Adrenal gland (tissue), 12 donors: Measurements from ENCODE around the gene NDUFAF5. TPM values are rescaled to one million over a fixed set of nuclear protein-coding genes. Genes with fewer than 3 reads are reported as not detected.
A peak's percentile ranks its signal among the peaks of the same experiment; 100 is the strongest.

ENCODE experiments used
- DNase-seq, 7 donors: peaks; one replicate each; pipeline ENCODE4 v3.0.0-alpha.2; 2019 to 2020
- H3K27ac ChIP-seq, 5 donors: fragments of 200-600 bp; sonication (generic) in 4 of 5; 1 replicate in 3 of 5; 2 replicates in 2 of 5; pipeline versions ENCODE4 v1.5.1 to v1.8.0; 2016 to 2020; ENCODE audit warnings: mild to moderate bottlenecking in 1 of 5
- H3K27me3 ChIP-seq: fragments of 200-600 bp; 2 replicates; pipeline ENCODE4 v1.8.0; 2021
- H3K36me3 ChIP-seq, 2 donors: fragments of 200-600 bp; replicated peaks in 1 of 2; 1 replicate in 1 of 2; 2 replicates in 1 of 2; pipeline versions ENCODE4 v1.5.1 to v1.8.0; 2018 to 2022
- H3K4me1 ChIP-seq, 2 donors: fragments of 200-600 bp; replicated peaks in 1 of 2; 1 replicate in 1 of 2; 2 replicates in 1 of 2; pipeline versions ENCODE4 v1.5.1 to v1.8.0; 2018 to 2021
- H3K4me3 ChIP-seq, 4 donors: fragments of 200-600 bp; sonication (generic) in 3 of 4; one replicate each; pipeline ENCODE4 v1.5.1; 2016 to 2018
- H3K9me3 ChIP-seq, 3 donors: fragments of 200-600 bp; sonication (generic) in 1 of 3; replicated peaks in 1 of 3; 1 replicate in 2 of 3; 2 replicates in 1 of 3; pipeline versions ENCODE4 v1.5.1 to v1.8.0; 2016 to 2021
- CTCF ChIP-seq, 6 experiments: fragments of 450-650 bp in 4 of 6; fragments of 200-600 bp in 2 of 6; sonication (generic) in 1 of 6; IDR thresholded peaks; 1 replicate in 5 of 6; 2 replicates in 1 of 6; pipeline versions ENCODE4 v1.5.1 to v1.8.0; 2016 to 2021; ENCODE audit warnings: antibody characterized with exemption in 6 of 6, mild to moderate bottlenecking in 2 of 6, moderate library complexity in 1 of 6
- POLR2A ChIP-seq, 2 donors: fragments of 450-650 bp; IDR thresholded peaks; one replicate each; pipeline ENCODE4 v1.6.1; 2017; ENCODE audit warnings: antibody characterized with exemption in 2 of 2, mild to moderate bottlenecking in 2 of 2, moderate library complexity in 1 of 2
- WGBS, 4 donors: extraction: QIAGEN DNeasy Blood & Tissue Kit in 2 of 4; methylation state at CpG; one replicate each; pipeline versions ENCODE4 v1.1.5 to v1.1.7; 2013 to 2017; 5-methylcytosine and 5-hydroxymethylcytosine counted together
- intact Hi-C, 2 donors: fragments of 100-400 bp; cut with DNase I; formaldehyde crosslinking; loops; one replicate each; pipeline versions ENCODE4 v1.14.1 to v1.15.0; 2022 to 2023
- polyA plus RNA-seq, 3 donors: library from polyadenylated mRNA; stranded (reverse); fragments of 200-250 nt in 2 of 3; fragments of 350-450 nt in 1 of 3; fragmentation: Illumina TruSeq in 1 of 3; extraction: RNeasy Lipid Tissue Mini Kit (QIAGEN cat#74804) in 1 of 3; gene quantifications; one replicate each; pipeline ENCODE4 v1.2.3, GENCODE V29; 2013 to 2014
- total RNA-seq, 9 donors: library from RNA; depleted of rRNA in 4 of 9; stranded (reverse); fragments of >200 nt in 4 of 9; fragments of 120-200 nt in 1 of 9; fragmentation: NEBNext Ultra II Directional in 1 of 9; extraction: Animal tissue kit (Norgen Biotek cat#: 25700) in 1 of 9; gene quantifications; one replicate each; pipeline versions ENCODE4 v1.1.0 to v1.2.4, GENCODE V29; 2013 to 2023
- donor health status: healthy with polysubstance abuse.
- donor health status: Bipolar disorder and iron deficiency.
- donor health status: DM: yes; HTN: yes; CAD: no.
- donor health status: DM: no; HTN: no; CAD: no.
- donor health status: DM: no; HTN: no; CAD: no.
- donor health status: DM: yes; HTN: yes; CAD: no.

Gene NDUFAF5
- total and polyA plus RNA-seq, 12 donors = 6.3 to 54.1 (median 22.9) TPM

GRCh38 chr20:13865156-13865555, 80.3 kb downstream of the NDUFAF5 start:
- no peak overlapping the region for H3K4me3 ChIP-seq
- H3K27ac ChIP-seq = no peak overlapping the region
- 86 to 95% (median 89%) methylated on average over 2 of the region's 2 CpGs for WGBS, 4 donors
- no peaks in the 10 kb centered on the region for H3K9me3 ChIP-seq
- no peaks in the 10 kb centered on the region for H3K36me3 ChIP-seq
- no peak for DNase-seq
- intact Hi-C loops = no loop called here
- TF ChIP-seq CTCF (IDR thresholded peaks at IDR 0.05) = no peak
- TF ChIP-seq POLR2A (IDR thresholded peaks at IDR 0.05) = no peak
- no peaks in the 10 kb centered on the region for H3K27me3 ChIP-seq
- H3K4me1 ChIP-seq = peaks cover 5 to 14% of the 10 kb centered on the region in 2 donors

GRCh38 chr20:13865791-13866351, 81.0 kb downstream of the NDUFAF5 start:
- intact Hi-C loops = no loop called here

DNA sequence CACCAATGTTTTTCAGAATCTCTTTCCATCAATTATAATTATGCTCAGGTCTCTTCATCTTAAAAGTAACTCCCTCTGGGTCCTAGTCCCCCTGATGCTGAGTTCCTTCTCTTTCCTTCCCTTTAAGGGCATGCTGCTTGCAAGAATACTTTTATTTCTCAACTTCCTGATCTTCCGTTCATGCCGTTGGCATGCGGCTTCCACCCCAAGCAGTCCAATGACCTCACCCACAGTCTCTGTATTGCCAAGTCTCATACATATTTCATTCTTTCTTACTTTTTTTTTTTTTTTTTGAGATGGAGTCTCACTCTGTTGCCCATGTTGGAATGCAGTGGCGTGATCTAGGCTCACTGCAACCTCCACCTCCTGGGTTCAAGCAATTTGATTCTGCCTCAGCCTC, 83.5 kb downstream of the NDUFAF5 start:
- DNase-seq = peak in 5 of 7 donors; percentile 14 to 48 (median 20)

More at GRCh38 chr20:13865791-13866351, 81.0 kb downstream of the NDUFAF5 start:
- Histone ChIP-seq H3K27ac (no peak overlapping the region), H3K27me3 (no peaks in the 10 kb centered on the region), H3K4me3 (no peak overlapping the region), H3K36me3 (no peaks in the 10 kb centered on the region), H3K4me1 (peaks cover 5 to 14% of the 10 kb centered on the region in 2 donors), H3K9me3 (no peaks in the 10 kb centered on the region)
- DNase-seq = peak in 5 of 7 donors; percentile 14 to 37 (median 24)
- TF ChIP-seq CTCF (IDR thresholded peaks at IDR 0.05) (no peak), POLR2A (IDR thresholded peaks at IDR 0.05) (no peak)
- WGBS, 4 donors = 13 to 23% (median 20%) methylated on average over 5 of the region's 5 CpGs

DNA sequence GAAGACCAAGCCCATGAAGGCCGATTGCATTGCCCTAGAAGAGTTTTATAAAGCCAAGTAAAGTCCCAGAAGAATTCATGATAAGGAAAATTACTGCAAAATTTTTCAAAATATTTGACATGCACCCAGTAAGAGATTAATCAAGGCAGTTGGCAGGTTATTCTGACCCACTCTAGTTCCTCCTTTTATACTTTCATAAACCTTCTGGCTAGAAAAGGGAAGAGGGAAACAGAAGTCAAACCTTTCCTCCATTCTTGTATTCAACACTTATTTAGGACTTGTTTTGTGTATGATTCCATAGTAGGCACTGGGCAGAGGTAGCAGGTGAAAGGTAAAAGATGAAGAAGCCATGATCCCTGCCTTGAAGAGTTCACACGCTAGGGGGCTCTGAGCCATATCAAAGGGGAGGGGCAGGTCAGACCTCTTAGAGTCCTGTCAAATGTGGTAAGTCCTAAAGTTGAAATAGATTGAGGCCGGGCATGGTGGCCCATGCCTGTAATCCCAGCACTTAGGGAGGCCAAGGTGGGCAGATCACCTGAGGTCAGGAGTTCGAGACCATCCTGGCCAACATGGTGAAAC, 85.4 kb downstream of the NDUFAF5 start:
- WGBS, 4 donors = 65 to 75% (median 70%) methylated on average over 3 to 4 of the region's 4 CpGs
- DNase-seq = no peak
- intact Hi-C loops = no loop called here
- no peak overlapping the region for H3K4me3 ChIP-seq
- no peaks in the 10 kb centered on the region for H3K27me3 ChIP-seq
- no peaks in the 10 kb centered on the region for H3K36me3 ChIP-seq
- TF ChIP-seq CTCF (IDR thresholded peaks at IDR 0.05) = no peak
- TF ChIP-seq POLR2A (IDR thresholded peaks at IDR 0.05) = no peak
- H3K27ac ChIP-seq = no peak overlapping the region
- H3K4me1 ChIP-seq = peaks cover 5 to 14% of the 10 kb centered on the region in 2 donors
- H3K9me3 ChIP-seq = no peaks in the 10 kb centered on the region

More for the DNA sequence above, 83.5 kb downstream of the NDUFAF5 start:
- no peaks in the 10 kb centered on the region for H3K9me3 ChIP-seq
- no peak overlapping the region for H3K27ac ChIP-seq
- WGBS, 4 donors = 66 to 79% (median 71%) methylated on average over 4 of the region's 4 CpGs
- H3K4me3 ChIP-seq = no peak overlapping the region
- intact Hi-C loops = no loop called here
- TF ChIP-seq POLR2A (IDR thresholded peaks at IDR 0.05) = no peak
- no peak for TF ChIP-seq CTCF (IDR thresholded peaks at IDR 0.05)
- peaks cover 5 to 14% of the 10 kb centered on the region in 2 donors for H3K4me1 ChIP-seq
- H3K36me3 ChIP-seq = no peaks in the 10 kb centered on the region
- H3K27me3 ChIP-seq = no peaks in the 10 kb centered on the region

Other genes starting within 250 kb of the NDUFAF5 start
- gene TASP1, start 146.1 kb upstream of the NDUFAF5 start, total RNA-seq = 10 to 100 TPM in 5 of 9 donors, 1 to 10 TPM in 4; 4.8 to 13.0 (median 10.9) TPM
- gene TASP1, start 146.1 kb upstream of the NDUFAF5 start, polyA plus RNA-seq = 10 to 100 TPM in 1 of 3 donors, 1 to 10 TPM in 2; 3.6 to 11.6 (median 5.6) TPM
- 10 to 100 TPM in 8 of 9 donors, 1 to 10 TPM in 1; 3.6 to 23.1 (median 12.5) TPM for gene ESF1, start 109 bp upstream of the NDUFAF5 start, total RNA-seq
- 10 to 100 TPM in 2 of 3 donors, 1 to 10 TPM in 1; 7.1 to 25.4 (median 19.3) TPM for gene ESF1, start 109 bp upstream of the NDUFAF5 start, polyA plus RNA-seq
- 1 to 10 TPM in 1 of 9 donors, under 1 TPM in 2, not detected in 6; 0.22 to 2.3 (median 0.45) TPM for gene SEL1L2, start 205.6 kb downstream of the NDUFAF5 start, total RNA-seq
- under 1 TPM in 1 of 3 donors, not detected in 2; 0.40 TPM for gene SEL1L2, start 205.6 kb downstream of the NDUFAF5 start, polyA plus RNA-seq
- 10 to 100 TPM in 4 of 9 donors, 1 to 10 TPM in 5; 2.1 to 21.2 (median 9.5) TPM for gene MACROD2, start 210.5 kb downstream of the NDUFAF5 start, total RNA-seq
- gene MACROD2, start 210.5 kb downstream of the NDUFAF5 start, polyA plus RNA-seq = 1 to 10 TPM; 1.1 to 6.6 (median 4.2) TPM